ENCODE measurements around the gene ASPG.

DNA sequence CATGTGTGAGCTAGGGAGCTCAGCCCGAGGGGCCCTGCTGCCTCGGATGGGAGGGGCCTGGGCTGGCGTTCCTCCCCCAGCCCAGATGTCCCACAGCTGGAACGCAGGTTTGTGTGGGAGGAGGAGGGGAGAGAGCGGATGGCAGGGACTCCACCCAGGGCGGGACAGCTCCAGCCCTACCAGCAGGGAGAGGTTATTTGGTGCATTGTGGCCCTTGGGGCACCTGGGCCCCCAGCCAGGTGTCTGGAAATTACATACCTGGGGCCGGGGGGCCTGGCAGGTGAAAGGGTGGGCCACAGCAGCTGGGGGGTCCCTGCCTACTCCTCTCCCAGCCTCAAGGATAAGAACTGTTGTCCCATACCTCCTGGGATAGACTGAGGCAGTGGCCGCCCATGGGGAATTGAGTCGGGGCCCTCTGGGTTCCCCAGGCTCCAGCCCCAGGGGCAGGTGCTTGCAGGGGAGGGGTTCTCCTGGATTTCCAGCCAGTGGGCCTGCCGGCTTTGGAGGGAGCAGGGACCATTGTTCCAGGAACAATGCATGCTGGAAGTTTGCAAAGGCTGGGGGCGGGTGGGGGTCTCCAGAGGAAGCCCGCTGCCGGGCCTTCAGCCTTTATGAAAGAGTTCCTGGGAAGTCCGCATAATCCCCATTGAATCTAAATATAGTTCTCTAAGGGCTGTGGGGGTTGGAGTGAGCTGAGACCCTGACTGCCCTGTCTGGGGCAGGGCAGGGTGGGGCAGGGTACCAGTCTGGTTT, 54.1 kb downstream of the ASPG start:
- no peak for TF ChIP-seq CTCF (conservative IDR thresholded peaks at IDR 0.05 in 1 of 2, IDR thresholded peaks at IDR 0.05 in 1 of 2; ENCODE audit: low read depth in 1 of 2, low read length in 2 of 2)
- no peak for TF ChIP-seq EZH2 (IDR thresholded peaks at IDR 0.05; ENCODE audit: low read length, missing control alignments)
